MM.1S (cell line): Measurements from ENCODE around the gene MYLK.

Experiments used
- DNase-seq: peaks from one replicate; pipeline ENCODE4 v3.0.0-alpha.2; 2015
- H2AFZ ChIP-seq: fragments of 300-600 bp; sonication (generic); 2 replicates; pipeline ENCODE4 v1.6.0; 2016; ENCODE audit warnings: antibody characterized with exemption, low read length
- H3F3A ChIP-seq: fragments of 300-600 bp; sonication (generic); 2 replicates; pipeline ENCODE4 v1.6.1; 2016; ENCODE audit warnings: mild to moderate bottlenecking, antibody characterized with exemption, low read length, moderate library complexity, mixed read lengths; ENCODE audit not compliant: insufficient read depth
- H3K27ac ChIP-seq: fragments of 300-600 bp; sonication (generic); 2 replicates; pipeline ENCODE4 v1.5.1; 2016; ENCODE audit warnings: mild to moderate bottlenecking, low read length
- H3K27me3 ChIP-seq: fragments of 300-600 bp; sonication (generic); replicated peaks from 2 replicates; pipeline ENCODE4 v1.6.0; 2016; ENCODE audit warnings: low read length; ENCODE audit not compliant: insufficient read depth
- H3K36me3 ChIP-seq: fragments of 300-600 bp; sonication (generic); replicated peaks from 2 replicates; pipeline ENCODE4 v1.6.1; 2016; ENCODE audit warnings: mild to moderate bottlenecking, low read length, mixed read lengths; ENCODE audit not compliant: insufficient read depth
- H3K4me1 ChIP-seq: fragments of 300-600 bp; sonication (generic); 2 replicates; pipeline ENCODE4 v1.6.1; 2016; ENCODE audit warnings: low read length, mixed read lengths
- H3K4me2 ChIP-seq: fragments of 300-600 bp; sonication (generic); 2 replicates; pipeline ENCODE4 v1.6.0; 2016; ENCODE audit warnings: low read depth, low read length
- H3K4me3 ChIP-seq: fragments of 300-600 bp; sonication (generic); 2 replicates; pipeline ENCODE4 v1.5.1; 2016; ENCODE audit warnings: low read length, mixed read lengths
- H3K79me2 ChIP-seq: fragments of 300-600 bp; sonication (generic); 2 replicates; pipeline ENCODE4 v1.6.1; 2016; ENCODE audit warnings: mixed run types, low read length, mixed read lengths
- H3K9ac ChIP-seq: fragments of 300-600 bp; sonication (generic); 2 replicates; pipeline ENCODE4 v1.6.1; 2016; ENCODE audit warnings: low read length, mixed read lengths
- H3K9me2 ChIP-seq: fragments of 300-600 bp; sonication (generic); replicated peaks from 2 replicates; pipeline ENCODE4 v1.6.1; 2016; ENCODE audit warnings: mild to moderate bottlenecking, low read length, mixed read lengths; ENCODE audit not compliant: insufficient read depth
- H3K9me3 ChIP-seq: fragments of 300-600 bp; sonication (generic); replicated peaks from 2 replicates; pipeline ENCODE4 v1.6.1; 2016; ENCODE audit warnings: mild to moderate bottlenecking, low read length, mixed read lengths; ENCODE audit not compliant: insufficient read depth
- H4K20me1 ChIP-seq: fragments of 300-600 bp; sonication (generic); 2 replicates; pipeline ENCODE4 v1.6.1; 2016; ENCODE audit warnings: mild to moderate bottlenecking, low read length, moderate library complexity, mixed read lengths; ENCODE audit not compliant: insufficient read depth
- EZH2 ChIP-seq: fragments of 300-600 bp; sonication (generic); optimal IDR thresholded peaks from 2 replicates; pipeline ENCODE3; 2017; ENCODE audit warnings: low read depth, mild to moderate bottlenecking, antibody characterized with exemption, low read length, mixed read lengths
- EZH2phosphoT487 ChIP-seq: fragments of 300-600 bp; sonication (generic); IDR thresholded peaks from 2 replicates; pipeline ENCODE4 v1.6.1; 2018; ENCODE audit warnings: antibody characterized with exemption, low read length
- TF ChIP-seq, protein P1 (sequence below): fragments of 300-600 bp; sonication (generic); IDR thresholded peaks from 2 replicates; pipeline ENCODE4 v1.5.1; 2016; ENCODE audit warnings: antibody characterized with exemption, low read length, mixed read lengths

MYLK gene

DNA sequence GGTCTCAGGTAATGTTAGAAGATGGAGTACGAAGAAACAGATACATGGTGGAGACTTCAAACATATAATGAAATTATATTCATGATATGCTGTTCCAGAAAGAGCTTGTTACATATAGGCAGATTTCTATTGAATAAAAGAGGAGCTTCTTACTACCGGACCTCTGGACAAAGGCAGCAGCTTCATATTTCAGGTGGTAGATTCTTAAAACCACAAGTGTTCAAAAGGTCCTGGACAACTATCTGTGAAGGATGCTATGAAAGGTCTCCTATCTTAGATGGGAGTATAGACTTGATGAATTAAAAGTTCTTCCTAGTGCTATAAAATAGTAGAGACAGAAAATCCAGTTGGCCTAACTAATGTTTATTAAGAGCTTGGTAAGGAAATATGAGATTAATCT, 43.2 kb downstream of the MYLK start:
- H2AFZ ChIP-seq: no peak overlapping the region
- H3K27ac ChIP-seq: no peak overlapping the region
- H3K79me2 ChIP-seq: no peaks in the 10 kb centered on the region
- H3K36me3 ChIP-seq: no peaks in the 10 kb centered on the region
- no peaks in the 10 kb centered on the region for H3K4me1 ChIP-seq
- TF ChIP-seq, protein P1, sequence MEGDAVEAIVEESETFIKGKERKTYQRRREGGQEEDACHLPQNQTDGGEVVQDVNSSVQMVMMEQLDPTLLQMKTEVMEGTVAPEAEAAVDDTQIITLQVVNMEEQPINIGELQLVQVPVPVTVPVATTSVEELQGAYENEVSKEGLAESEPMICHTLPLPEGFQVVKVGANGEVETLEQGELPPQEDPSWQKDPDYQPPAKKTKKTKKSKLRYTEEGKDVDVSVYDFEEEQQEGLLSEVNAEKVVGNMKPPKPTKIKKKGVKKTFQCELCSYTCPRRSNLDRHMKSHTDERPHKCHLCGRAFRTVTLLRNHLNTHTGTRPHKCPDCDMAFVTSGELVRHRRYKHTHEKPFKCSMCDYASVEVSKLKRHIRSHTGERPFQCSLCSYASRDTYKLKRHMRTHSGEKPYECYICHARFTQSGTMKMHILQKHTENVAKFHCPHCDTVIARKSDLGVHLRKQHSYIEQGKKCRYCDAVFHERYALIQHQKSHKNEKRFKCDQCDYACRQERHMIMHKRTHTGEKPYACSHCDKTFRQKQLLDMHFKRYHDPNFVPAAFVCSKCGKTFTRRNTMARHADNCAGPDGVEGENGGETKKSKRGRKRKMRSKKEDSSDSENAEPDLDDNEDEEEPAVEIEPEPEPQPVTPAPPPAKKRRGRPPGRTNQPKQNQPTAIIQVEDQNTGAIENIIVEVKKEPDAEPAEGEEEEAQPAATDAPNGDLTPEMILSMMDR: no peak
- no peak for TF ChIP-seq EZH2phosphoT487
- TF ChIP-seq EZH2: no peak
- no peaks in the 10 kb centered on the region for H3K27me3 ChIP-seq
- H3K9ac ChIP-seq: no peak overlapping the region
- H3K4me2 ChIP-seq: no peak overlapping the region
- DNase-seq: no peak
- H3K9me2 ChIP-seq: no peaks in the 10 kb centered on the region
- H4K20me1 ChIP-seq: no peaks in the 10 kb centered on the region
- no peaks in the 10 kb centered on the region for H3F3A ChIP-seq
- no peak overlapping the region for H3K4me3 ChIP-seq
- H3K9me3 ChIP-seq: no peaks in the 10 kb centered on the region

DNA sequence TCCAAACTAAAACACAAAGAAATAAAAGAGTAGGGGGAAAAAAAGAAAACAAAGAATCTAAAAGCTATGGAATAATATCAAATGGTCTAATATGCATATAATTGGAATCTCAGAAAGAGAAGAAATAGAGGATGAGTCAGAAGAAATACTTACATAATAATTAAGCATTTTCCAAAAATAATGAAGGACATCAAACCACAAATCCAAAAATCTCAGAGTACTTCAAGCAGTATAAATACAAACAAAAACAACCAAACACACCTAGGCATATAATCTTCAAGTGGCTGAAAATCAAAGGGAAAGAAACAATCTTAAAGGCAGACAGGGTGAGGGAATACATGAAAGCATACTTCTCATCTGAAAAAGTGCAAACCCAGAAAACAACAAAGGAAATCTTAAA, 46.3 kb downstream of the MYLK start:
- Histone ChIP-seq H3K4me1 (no peaks in the 10 kb centered on the region), H3K27me3 (no peaks in the 10 kb centered on the region), H3K9me2 (no peaks in the 10 kb centered on the region), H3K4me3 (no peak overlapping the region), H3K9me3 (no peaks in the 10 kb centered on the region), H3K36me3 (no peaks in the 10 kb centered on the region), H3K4me2 (no peak overlapping the region), H3K27ac (no peak overlapping the region), H4K20me1 (no peaks in the 10 kb centered on the region), H3F3A (no peaks in the 10 kb centered on the region), H2AFZ (no peak overlapping the region), H3K9ac (no peak overlapping the region), H3K79me2 (no peaks in the 10 kb centered on the region)
- no peak for DNase-seq
- no peak for TF ChIP-seq EZH2
- TF ChIP-seq, protein P1: no peak
- no peak for TF ChIP-seq EZH2phosphoT487

DNA sequence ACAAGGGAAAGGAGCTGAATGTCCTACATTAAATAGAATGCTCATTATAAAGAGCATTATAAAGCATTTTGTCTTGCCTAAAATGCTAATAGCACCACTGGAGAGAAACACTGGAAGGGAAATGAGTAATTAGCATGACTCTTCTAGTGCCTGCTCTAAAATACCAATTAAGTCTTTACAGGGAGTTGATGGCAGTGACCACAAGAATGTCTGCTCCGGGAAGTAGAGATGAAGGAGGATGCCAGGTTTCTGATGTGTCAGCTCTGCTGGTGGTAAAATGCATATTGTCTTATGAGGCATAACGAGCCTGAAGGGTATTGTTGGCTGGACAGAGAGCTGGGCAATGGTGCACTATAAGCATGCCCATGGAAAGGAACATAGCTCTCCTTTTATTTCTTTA, 49.5 kb downstream of the MYLK start:
- H3K4me1 ChIP-seq: no peaks in the 10 kb centered on the region

More for the DNA sequence above, 49.5 kb downstream of the MYLK start:
- Histone ChIP-seq H3K79me2 (no peaks in the 10 kb centered on the region), H3K36me3 (no peaks in the 10 kb centered on the region), H4K20me1 (no peaks in the 10 kb centered on the region), H3K9me2 (no peaks in the 10 kb centered on the region), H3K9me3 (no peaks in the 10 kb centered on the region), H3K27ac (no peak overlapping the region), H3K4me3 (no peak overlapping the region), H3K27me3 (no peaks in the 10 kb centered on the region), H3K9ac (no peak overlapping the region), H3K4me2 (no peak overlapping the region), H3F3A (no peaks in the 10 kb centered on the region), H2AFZ (no peak overlapping the region)
- TF ChIP-seq EZH2: no peak
- TF ChIP-seq, protein P1: no peak
- TF ChIP-seq EZH2phosphoT487: no peak
- DNase-seq: peak; percentile 43
